Neural progenitor cell (in vitro differentiated cells): Measurements from ENCODE around the gene LGALS3BP.

ENCODE experiments used
- EZH2 ChIP-seq: fragments of 200-600 bp; sonication (generic); IDR thresholded peaks from 2 replicates; pipeline ENCODE4 v1.6.1; 2017; ENCODE audit warnings: antibody characterized with exemption, mild to moderate bottlenecking, moderate library complexity
- EZH2phosphoT487 ChIP-seq: fragments of 200-600 bp; sonication (generic); IDR thresholded peaks from 2 replicates; pipeline ENCODE4 v1.6.1; 2017; ENCODE audit warnings: antibody characterized with exemption
- TF ChIP-seq, protein P1 (sequence below): fragments of 200-600 bp; sonication (generic); IDR thresholded peaks from 2 replicates; pipeline ENCODE4 v1.5.1; 2017; ENCODE audit warnings: antibody characterized with exemption, mild to moderate bottlenecking

DNA sequence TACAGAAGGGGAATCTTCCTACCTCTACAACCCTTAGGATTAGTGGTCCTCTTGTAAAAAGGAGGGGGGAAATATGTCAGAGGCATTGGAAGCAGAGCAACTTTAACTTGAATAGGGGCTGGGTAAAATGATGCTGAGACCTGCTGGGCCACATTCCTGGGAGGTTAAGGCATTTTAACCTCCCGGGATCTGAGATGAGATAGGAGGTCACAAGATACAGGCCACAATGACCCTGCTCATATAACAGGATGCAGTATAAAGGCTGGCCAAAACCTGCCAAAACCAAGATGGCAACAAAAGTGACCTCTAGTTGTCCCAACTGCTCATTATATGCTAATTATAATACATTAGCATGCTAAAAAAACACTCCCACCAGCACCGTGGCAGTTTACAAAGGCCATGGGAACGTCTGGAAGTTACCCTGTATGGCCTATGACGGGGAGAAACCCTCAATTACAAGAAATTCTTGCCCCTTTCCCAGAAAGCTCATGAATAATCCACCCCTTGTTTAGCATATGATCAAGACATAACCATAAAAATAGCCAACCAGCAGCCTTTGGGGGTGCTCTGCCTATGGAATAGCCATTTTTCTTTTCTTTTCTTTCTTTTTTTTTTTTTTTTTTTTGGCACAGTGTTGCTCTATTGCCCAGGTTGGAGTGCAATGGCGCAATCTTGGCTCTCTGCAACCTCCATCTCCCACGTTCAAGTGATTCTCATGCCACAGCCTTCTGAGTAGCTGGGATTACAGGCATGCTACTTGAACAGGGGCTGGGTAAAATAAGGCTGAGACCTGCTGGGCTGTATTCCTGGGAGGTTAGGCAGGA is 38.0 kb upstream of the LGALS3BP start:
- TF ChIP-seq, protein P1, sequence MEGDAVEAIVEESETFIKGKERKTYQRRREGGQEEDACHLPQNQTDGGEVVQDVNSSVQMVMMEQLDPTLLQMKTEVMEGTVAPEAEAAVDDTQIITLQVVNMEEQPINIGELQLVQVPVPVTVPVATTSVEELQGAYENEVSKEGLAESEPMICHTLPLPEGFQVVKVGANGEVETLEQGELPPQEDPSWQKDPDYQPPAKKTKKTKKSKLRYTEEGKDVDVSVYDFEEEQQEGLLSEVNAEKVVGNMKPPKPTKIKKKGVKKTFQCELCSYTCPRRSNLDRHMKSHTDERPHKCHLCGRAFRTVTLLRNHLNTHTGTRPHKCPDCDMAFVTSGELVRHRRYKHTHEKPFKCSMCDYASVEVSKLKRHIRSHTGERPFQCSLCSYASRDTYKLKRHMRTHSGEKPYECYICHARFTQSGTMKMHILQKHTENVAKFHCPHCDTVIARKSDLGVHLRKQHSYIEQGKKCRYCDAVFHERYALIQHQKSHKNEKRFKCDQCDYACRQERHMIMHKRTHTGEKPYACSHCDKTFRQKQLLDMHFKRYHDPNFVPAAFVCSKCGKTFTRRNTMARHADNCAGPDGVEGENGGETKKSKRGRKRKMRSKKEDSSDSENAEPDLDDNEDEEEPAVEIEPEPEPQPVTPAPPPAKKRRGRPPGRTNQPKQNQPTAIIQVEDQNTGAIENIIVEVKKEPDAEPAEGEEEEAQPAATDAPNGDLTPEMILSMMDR, result no peak
- TF ChIP-seq EZH2 (no peak), EZH2phosphoT487 (no peak)
